ENCODE results near the gene AVL9. TPM values are rescaled to one million over a fixed set of nuclear protein-coding genes. Genes with fewer than 3 reads are reported as not detected.

The AVL9 gene
- total and polyA plus RNA-seq, 12 donors: 6.3 to 21.7 (median 15.1) TPM

DNA sequence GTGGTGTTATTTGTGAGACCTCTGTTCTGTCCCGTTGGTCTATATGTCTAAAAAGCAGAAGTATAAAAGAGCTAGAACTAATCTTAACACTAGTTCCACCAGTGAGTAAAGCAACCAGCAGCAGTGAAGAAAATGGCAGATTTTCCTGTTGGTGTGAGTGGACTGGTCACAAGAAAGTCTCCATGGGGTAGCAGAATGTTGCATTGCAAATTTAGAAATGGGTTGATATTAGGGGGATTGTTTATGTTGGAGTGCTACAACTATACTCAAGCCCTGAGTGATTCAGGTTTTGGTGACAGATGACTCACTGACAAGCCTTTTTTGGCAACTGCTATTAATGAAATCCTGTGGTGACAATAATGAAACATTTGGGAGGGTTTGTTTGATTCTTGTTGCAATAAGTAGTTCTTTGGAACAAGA is 5.6 kb downstream of the AVL9 start:
- H3K27ac ChIP-seq: peak overlapping the region in 5 of 10 donors; percentile 14 to 62 (median 51)
- DNase-seq: no peak
- H3K4me3 ChIP-seq: no peak overlapping the region
- peaks cover 0 to 8% (median 0%) of the 10 kb centered on the region in 9 donors for H3K36me3 ChIP-seq
- intact Hi-C loops (cut with DNase I): loop anchor here in 1 of 10 donors (5.0 kb wide), 1 partner anchor 36 kb away; no protein-coding TSS in a partner anchor
- peaks cover 0 to 55% (median 41%) of the 10 kb centered on the region in 9 donors for H3K4me1 ChIP-seq
- peak in 4 of 8 donors; percentile 30 to 80 (median 44) for ATAC-seq
- 49 to 60% methylated on average over 1 of the region's 1 CpG for WGBS, 2 donors
- TF ChIP-seq, protein P1, sequence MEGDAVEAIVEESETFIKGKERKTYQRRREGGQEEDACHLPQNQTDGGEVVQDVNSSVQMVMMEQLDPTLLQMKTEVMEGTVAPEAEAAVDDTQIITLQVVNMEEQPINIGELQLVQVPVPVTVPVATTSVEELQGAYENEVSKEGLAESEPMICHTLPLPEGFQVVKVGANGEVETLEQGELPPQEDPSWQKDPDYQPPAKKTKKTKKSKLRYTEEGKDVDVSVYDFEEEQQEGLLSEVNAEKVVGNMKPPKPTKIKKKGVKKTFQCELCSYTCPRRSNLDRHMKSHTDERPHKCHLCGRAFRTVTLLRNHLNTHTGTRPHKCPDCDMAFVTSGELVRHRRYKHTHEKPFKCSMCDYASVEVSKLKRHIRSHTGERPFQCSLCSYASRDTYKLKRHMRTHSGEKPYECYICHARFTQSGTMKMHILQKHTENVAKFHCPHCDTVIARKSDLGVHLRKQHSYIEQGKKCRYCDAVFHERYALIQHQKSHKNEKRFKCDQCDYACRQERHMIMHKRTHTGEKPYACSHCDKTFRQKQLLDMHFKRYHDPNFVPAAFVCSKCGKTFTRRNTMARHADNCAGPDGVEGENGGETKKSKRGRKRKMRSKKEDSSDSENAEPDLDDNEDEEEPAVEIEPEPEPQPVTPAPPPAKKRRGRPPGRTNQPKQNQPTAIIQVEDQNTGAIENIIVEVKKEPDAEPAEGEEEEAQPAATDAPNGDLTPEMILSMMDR (IDR thresholded peaks at IDR 0.05): no peak
- H3K27me3 ChIP-seq: no peaks in the 10 kb centered on the region
- peaks cover 0 to 6% (median 0%) of the 10 kb centered on the region in 11 donors for H3K9me3 ChIP-seq

DNA sequence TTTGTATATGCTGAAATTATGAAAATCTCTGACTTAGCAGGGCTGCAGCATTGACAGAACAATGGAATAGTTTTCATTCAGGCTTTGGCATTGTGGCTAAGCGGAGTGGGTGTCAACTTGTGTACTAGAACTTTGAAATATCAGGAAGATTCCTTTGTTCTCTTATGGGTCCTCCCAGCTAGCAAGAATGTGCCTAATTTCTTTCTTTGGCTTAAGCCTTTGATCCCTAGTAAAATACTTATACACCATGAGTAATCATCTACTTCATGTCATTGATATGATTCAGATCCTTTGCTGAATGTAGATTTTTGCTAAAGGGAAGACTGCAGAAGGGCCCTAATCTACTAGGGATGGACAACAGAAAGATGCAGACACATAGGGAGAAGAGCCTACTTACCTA is 6.2 kb downstream of the AVL9 start:
- ATAC-seq (peak in 5 of 8 donors; percentile 25 to 67 (median 28)), DNase-seq (no peak)
- intact Hi-C loops (cut with DNase I): loop anchor here in 1 of 10 donors (5.0 kb wide), 1 partner anchor 36 kb away; no protein-coding TSS in a partner anchor
- no peak overlapping the region for H3K4me3 ChIP-seq
- no peaks in the 10 kb centered on the region for H3K27me3 ChIP-seq
- H3K9me3 ChIP-seq: peaks cover 0 to 6% (median 0%) of the 10 kb centered on the region in 11 donors
- 43 to 69% methylated on average over 1 of the region's 1 CpG for WGBS, 2 donors
- H3K4me1 ChIP-seq: peaks cover 0 to 55% (median 36%) of the 10 kb centered on the region in 9 donors
- H3K36me3 ChIP-seq: peaks cover 0 to 8% (median 0%) of the 10 kb centered on the region in 9 donors
- H3K27ac ChIP-seq: peak overlapping the region in 6 of 10 donors; percentile 10 to 62 (median 39)
- TF ChIP-seq, protein P1 (IDR thresholded peaks at IDR 0.05): no peak

DNA sequence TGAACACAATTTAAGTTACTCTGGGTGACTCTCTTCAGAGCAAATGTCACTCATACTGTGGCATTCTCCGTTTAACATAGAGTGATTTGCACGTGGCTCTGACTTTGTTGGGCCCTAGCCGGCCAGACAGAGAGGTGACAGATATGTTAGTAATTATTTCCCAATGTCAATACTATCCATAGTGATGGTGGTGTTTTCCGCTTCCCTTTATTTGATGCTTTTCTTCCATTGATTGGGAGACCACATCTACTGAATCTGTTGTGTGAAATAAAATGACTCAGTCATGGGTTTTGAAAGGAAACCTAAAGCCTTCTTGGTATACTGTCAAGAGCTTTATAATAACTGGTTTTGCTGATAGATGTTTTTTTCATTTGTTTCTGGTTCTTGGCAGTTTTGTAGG is 7.4 kb downstream of the AVL9 start:
- H3K4me1 ChIP-seq: peaks cover 0 to 46% (median 28%) of the 10 kb centered on the region in 9 donors
- no peak for ATAC-seq
- H3K4me3 ChIP-seq: no peak overlapping the region
- H3K36me3 ChIP-seq: peaks cover 0 to 8% (median 0%) of the 10 kb centered on the region in 9 donors
- DNase-seq: no peak
- peak overlapping the region in 1 of 10 donors; percentile 27 for H3K27ac ChIP-seq
- TF ChIP-seq, protein P1 (IDR thresholded peaks at IDR 0.05): no peak
- peaks cover 0 to 6% (median 0%) of the 10 kb centered on the region in 11 donors for H3K9me3 ChIP-seq
- intact Hi-C loops (cut with DNase I): loop anchor here in 1 of 10 donors (5.0 kb wide), 1 partner anchor 35 kb away; no protein-coding TSS in a partner anchor
- WGBS, 2 donors: 63 to 71% methylated on average over 4 of the region's 4 CpGs
- H3K27me3 ChIP-seq: no peaks in the 10 kb centered on the region

DNA sequence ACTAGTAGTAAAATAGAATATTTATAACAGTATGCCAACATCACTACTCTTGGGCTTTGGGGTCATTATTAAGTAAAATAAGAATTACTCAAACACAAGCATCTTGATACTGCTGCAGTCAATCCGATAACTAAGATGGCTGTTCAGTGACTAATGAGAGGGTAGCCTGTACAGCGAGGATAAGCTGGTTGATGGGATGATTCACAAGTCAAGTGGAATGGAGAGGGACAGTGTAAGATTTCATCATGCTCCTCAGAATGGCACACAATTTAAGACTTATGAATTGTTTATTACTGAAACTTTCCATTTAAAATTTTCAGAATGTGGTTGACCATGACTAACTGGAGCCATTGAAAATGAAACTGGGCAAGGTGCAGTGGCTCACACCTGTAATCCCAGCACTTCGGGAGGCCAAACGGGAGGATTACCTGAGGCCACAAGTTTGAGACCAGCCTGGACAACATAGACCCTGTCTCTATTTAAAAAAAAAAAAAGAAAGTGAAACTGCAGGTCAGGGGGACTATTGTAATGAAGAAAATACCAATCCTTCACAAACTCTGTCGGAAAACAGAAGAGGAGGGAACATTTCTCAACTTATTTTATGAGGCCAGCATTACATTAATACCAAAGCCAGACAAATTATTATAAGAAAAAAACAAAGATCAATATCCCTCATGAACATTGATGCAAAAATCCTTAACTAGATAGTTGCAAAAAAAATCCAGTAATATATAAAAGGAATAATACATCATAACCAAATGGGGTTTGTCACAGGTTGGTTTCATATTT is 11.2 kb downstream of the AVL9 start:
- 85 to 97% methylated on average over 5 of the region's 5 CpGs for WGBS, 2 donors
- TF ChIP-seq, protein P1 (IDR thresholded peaks at IDR 0.05): no peak
- no peaks in the 10 kb centered on the region for H3K9me3 ChIP-seq
- DNase-seq (no peak), ATAC-seq (peak in 1 of 8 donors; percentile 77)
- H3K4me1 ChIP-seq: peaks cover 0 to 32% (median 16%) of the 10 kb centered on the region in 9 donors
- no peak overlapping the region for H3K4me3 ChIP-seq
- H3K27me3 ChIP-seq: no peaks in the 10 kb centered on the region
- H3K27ac ChIP-seq: no peak overlapping the region
- intact Hi-C loops (cut with DNase I): no loop called here
- no peaks in the 10 kb centered on the region for H3K36me3 ChIP-seq

Data from heart right ventricle (tissue), 16 donors.